HG03354 (cell line): ENCODE data around the gene TVP23A.

ENCODE experiments used
- ATAC-seq: cut with Tn5 transposase; IDR thresholded peaks from one replicate; pipeline ENCODE4 v1.9.1; 2021; ENCODE audit warnings: mild to moderate bottlenecking; ENCODE audit not compliant: unreplicated experiment, poor library complexity, severe bottlenecking

Gene TVP23A

DNA sequence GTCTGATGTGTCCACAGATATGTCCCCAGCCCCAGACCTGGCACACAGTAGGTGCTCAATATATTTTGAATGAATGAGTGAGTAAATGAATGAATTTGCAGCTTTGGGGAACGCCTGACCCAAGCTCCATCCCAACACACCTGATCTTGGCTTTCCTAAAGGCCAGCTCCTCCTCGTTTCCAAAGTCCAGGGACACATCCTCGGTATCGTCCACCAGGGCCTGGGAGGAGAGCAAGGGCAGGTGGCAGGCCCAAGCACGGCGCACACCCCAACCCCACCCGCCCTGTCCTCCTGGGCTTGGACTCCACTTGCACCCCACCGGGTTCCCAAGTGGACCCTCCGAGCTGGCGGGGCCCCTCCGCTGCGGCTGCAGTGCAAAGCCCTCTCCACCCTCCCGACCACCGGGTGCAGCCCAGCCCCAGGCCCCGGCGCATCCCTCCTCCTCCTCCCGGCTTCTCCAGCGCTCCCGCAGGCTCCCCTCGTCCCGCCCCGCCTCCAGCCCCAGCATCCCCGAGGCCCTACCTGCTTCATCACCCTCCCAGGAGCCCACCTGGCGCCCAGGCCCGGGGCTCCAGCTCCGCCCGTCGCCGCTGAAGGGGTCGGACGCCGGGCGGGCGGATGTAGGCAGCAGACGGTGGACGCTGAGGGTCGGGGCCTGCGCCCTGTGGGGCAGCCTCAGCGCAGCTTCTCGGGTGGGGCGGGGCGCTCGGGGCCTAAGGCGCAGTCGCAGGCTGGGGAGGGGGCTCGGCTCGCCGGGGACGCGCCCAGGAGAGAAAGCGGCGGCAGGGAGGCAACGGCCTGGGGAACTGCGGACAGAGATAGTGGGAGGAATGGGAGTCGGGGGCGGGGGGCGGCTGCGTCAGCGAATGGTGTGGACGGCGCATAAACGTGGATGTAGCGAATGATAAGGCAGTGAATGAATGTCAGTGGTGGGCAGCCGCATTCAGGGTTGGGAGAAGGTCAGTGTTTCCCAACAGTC is at the start of gene TVP23A:
Gene TVP23A, minus strand, starts transcription at position 832 of the 979 bp plus-strand sequence. Its CDS starts 301 bp downstream, at position 531.
- ATAC-seq, result no peak

DNA sequence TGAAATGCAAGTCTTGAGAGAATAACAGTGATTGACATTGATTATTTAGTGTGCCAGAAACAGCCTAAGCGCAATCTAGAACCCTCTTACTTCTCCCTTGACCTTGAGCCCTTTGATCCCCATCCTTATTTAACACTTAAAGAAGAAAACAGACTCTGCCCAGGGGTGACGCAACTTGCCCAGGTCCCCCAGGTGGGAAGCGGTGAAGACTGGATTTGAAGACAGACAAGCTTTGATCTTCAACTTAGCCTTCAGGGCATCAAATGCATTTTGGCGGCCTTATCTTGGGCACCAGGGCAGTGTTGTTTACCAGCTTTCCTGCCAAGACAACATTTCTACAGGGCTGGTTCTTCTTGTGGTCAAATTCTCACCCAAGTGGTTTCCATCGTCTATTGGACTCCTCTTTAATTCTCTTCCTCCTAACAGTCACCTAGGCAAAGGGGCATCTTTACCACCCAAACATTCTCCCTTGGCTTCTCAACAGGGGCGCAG is 49.6 kb upstream of the TVP23A start:
- ATAC-seq, result no peak

GRCh38 chr16:10867199-10867598 is 48.6 kb upstream of the TVP23A start:
- no peak for ATAC-seq

GRCh38 chr16:10865991-10866966 is 47.7 kb upstream of the TVP23A start:
- no peak for ATAC-seq

DNA sequence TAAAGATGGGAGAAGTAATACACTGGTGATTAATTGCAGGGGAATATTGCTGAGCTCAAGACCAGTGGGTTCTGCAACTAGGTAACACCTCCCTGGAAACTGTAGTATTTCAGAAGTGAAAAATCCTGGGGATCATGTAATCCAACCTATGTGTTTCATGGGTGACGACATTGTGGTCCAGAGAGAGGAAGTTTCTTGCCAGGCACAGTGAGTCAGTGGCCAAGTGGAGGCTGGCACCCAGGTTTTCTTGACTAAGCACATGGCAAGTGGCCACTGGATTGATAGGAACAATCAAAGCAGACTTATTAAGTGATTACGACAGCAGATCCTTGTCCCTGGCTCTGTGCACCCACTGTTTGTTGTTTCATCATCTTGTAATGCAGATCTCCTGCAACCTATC is 43.8 kb upstream of the TVP23A start:
- no peak for ATAC-seq

DNA sequence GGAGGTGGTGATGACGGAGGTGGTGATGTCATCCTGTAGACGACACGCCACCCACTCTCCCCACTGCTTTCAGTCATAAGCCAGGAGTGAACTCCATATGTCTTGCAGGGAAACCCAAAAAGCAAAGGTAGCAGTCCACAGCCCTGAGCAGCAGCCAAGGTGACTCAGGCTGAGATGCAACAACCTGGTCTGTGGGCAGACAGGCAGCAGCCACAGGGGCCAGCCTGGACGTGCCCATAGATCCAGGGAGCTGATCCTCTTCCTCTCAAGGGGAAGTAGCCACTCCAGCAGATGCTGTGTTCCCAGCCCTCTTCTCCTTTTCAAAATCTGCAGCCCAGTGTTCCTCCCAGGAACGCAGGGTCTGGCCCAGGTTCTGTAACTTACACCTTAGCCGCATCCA is 41.1 kb upstream of the TVP23A start:
- ATAC-seq, result no peak

GRCh38 chr16:10859020-10859419 is 40.4 kb upstream of the TVP23A start:
- ATAC-seq, result no peak

- ATAC-seq, result no peak
Observed at GRCh38 chr16:10858203-10858602, 39.6 kb upstream of the TVP23A start.

DNA sequence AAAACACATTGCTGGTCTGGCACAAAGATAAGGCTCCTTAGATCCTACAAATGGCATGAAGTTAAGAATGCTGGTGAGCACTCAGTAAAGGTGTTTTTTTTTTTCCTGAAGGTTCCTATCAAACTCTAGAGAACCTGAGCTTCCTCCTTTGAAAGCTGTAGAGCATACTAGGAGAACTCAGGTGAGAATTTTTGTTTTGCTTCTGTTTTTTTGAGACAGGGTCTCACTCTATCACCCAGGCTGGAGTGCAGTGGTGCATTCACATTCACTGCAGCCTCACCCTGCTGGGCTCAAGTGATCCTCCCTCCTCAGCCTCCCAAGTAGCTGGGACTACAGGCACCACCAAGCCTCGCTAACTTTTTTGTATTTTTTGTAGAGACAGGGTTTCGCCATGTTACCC is 37.4 kb upstream of the TVP23A start:
- ATAC-seq, result no peak

DNA sequence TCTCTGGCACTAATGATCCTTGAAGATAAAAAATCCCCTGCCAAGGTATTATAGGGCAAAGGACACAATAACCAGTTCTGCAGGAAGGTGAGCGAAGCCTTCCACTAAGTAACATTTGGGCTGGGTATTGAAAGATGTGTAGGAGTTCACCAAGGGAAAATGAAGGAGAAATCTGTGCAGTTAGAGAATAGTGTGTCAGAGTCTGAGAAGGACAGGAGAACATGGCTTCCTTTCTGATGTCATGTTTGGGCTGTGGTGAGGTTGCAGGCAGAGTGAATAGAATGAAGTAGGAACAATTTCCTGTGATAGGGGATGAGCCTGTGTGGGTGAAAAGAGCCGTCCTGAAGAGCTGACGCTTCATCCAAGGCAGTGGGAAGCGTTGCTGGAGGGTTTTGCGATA is 34.4 kb upstream of the TVP23A start:
- ATAC-seq, result no peak

DNA sequence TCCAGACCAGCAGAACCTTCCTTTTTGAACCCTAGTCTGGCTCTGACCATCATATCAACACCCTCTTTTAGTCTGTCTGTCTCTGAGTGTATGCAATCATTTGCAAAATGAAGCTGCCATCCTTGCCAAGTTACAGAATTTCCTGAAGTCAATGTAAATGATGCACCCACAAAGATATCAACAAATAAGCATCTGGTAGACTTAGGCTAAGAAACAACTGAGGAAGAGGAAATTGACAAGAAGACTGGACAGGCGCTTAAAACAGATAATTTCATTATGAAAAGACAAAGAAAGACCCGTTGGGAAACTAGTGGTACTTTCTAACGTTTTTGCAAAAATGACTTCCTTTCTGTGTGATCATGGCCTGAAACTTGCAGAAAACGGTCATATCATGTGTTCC is 33.7 kb upstream of the TVP23A start:
- ATAC-seq, result no peak

DNA sequence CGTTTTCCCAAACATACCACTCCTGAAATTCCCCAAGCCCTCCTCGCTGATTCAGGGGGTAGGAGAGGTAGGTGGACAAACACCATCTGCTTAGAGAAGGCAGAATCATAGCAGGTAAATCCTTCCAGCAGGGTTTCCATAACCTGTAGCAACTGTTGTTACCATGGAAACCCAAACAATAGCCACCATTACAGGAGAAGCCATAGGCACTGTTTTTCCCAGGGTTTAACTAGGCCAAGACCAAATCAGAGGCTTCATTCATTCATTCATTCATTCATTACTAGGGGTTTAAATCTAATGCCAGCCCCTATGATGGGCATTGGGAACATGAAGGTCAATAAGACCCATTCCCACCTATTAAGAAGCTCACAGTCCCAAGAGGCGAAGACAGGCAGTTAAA is 32.9 kb upstream of the TVP23A start:
- no peak for ATAC-seq

GRCh38 chr16:10850478-10850850 is 31.9 kb upstream of the TVP23A start:
- no peak for ATAC-seq

DNA sequence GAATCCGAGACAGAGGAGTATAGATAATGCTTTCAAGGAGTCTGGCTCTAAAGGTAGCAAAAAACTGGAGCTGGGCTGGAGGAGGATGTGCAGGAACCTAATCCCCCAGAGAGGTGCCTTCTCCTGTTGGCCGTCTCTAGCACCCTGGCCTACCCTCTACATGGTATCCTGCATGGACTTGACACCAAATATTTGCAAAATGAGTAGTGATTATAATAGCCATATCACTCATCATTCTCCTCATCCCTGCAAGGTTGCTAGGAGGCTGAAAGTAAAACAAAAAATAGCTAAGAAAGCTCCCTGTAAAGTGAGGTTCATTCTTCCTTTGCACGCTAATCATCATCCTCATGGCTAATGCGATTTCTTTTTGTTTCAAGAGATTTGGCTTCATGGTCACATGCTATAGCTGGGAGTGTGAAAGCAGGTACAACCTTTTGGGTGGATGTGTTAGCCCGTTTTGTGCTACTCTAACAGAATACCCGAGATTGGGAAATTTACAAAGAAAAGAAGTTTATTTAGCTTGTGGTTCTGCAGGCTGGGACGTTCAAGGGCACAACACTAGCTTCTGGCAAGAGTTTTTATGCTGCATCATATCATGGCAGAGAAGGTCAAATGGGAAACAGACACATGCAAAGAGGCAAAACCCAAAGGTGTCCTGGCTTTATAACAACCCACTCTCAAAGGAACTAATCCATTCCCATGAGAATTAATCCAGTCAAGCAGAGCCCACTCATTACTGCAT is 31.3 kb upstream of the TVP23A start:
- ATAC-seq, result no peak

GRCh38 chr16:10847176-10847575 is 28.6 kb upstream of the TVP23A start:
- no peak for ATAC-seq

DNA sequence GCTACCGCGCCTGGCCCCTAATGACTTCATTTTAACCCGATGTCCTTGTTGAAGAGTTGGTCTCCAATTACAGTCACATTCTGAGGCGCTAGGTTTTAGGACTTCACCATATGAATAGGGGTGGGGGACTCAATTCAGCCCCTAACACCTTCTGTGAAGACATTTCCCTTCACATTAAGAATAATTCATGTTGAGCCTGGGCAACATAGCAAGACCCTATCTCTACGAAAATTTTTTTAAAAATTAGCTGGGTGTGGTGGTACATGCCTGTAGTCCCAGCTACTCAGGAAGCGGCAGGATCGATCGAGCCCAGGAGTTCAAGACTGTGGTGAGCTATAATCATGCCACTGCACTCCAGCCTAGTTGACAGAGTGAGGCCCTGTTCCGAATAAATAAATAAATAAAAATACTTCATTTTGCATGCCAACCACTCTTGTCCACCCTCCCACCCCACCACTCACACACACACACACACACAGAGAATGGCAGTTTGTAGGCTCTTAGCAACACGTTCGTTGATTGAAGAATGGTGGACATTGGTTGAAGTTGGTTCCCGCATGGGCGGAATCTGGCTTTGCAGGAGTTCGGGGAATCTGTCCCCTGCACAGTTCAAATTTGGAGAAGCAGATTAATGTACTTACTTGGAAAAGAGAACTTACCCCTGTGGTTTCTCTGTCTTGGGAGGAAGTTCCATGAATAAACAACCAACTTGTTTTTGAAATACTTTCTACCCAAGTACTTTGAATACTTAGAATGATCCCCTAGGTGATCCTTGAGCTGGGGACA is 27.8 kb upstream of the TVP23A start:
- no peak for ATAC-seq

DNA sequence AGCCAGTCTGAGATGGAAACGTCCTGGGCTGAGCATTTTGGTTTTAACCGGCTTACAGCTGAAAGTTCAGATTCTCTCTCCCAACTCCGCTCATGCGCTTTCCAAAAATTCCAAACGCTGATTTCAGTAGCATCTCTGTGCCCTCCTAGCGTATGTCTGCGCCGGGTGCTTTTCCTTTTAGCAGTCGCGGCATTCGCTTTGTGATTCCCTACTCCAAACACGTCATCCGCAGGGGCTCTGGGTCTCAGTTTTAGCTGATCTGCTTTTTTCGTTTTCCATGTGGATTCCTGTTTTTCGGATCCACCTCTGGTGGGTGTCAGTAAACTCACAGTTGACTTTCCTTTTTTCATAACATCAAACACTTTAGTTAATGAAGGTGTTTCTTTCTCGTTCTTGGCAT is 22.1 kb upstream of the TVP23A start:
- no peak for ATAC-seq

GRCh38 chr16:10839279-10839666 is 20.7 kb upstream of the TVP23A start:
- ATAC-seq, result no peak
